Neural cell (in vitro differentiated cells): ENCODE measurements around the gene TMEM107. TPM values are rescaled to one million over a fixed set of nuclear protein-coding genes. Genes with fewer than 3 reads are reported as not detected.
"Not testable (repeated sequence)": the region's sequence is repeated elsewhere in the genome, so short reads cannot be mapped to it uniquely, and the experiment has no call there.

Experiments used
- H2AFZ ChIP-seq: fragments of 200-600, 300-800 bp; sonication (generic), shearing (Covaris generic); 2 replicates; pipeline ENCODE4 v1.6.0; 2014; ENCODE audit warnings: low read depth, mild to moderate bottlenecking, antibody characterized with exemption, low read length, moderate library complexity
- H3F3A ChIP-seq: fragments of 200-600 bp; shearing (Covaris generic); 2 replicates; pipeline ENCODE4 v1.6.1; 2016; ENCODE audit warnings: mild to moderate bottlenecking, moderate library complexity, mixed read lengths, antibody characterized with exemption, low read length; ENCODE audit not compliant: insufficient read depth, poor library complexity, severe bottlenecking
- H3K27ac ChIP-seq: fragments of 200-600, 300-800 bp; sonication (generic), shearing (Covaris generic); 2 replicates; pipeline ENCODE4 v1.5.1; 2014; ENCODE audit warnings: mild to moderate bottlenecking, low read length, moderate library complexity
- H3K27me3 ChIP-seq: fragments of 300-800, 200-600 bp; sonication (generic), shearing (Covaris generic); 2 replicates; pipeline ENCODE4 v1.6.0; 2014; ENCODE audit warnings: mild to moderate bottlenecking, low read depth, low read length, moderate library complexity; ENCODE audit not compliant: insufficient read depth
- H3K36me3 ChIP-seq: fragments of 300-800, 200-600 bp; sonication (generic), shearing (Covaris generic); 2 replicates; pipeline ENCODE4 v1.5.1; 2014; ENCODE audit warnings: mild to moderate bottlenecking, antibody characterized with exemption, low read length, moderate library complexity; ENCODE audit not compliant: insufficient read depth
- H3K4me2 ChIP-seq: fragments of 300-800, 200-600 bp; sonication (generic), shearing (Covaris generic); 2 replicates; pipeline ENCODE4 v1.6.0; 2014; ENCODE audit warnings: mild to moderate bottlenecking, low read length
- H3K4me3 ChIP-seq: fragments of 300-800, 200-600 bp; sonication (generic), shearing (Covaris generic); 2 replicates; pipeline ENCODE4 v1.5.1; 2014; ENCODE audit warnings: mild to moderate bottlenecking, low read length, moderate library complexity
- H3K79me2 ChIP-seq: fragments of 200-600 bp; shearing (Covaris generic); replicated peaks from 2 replicates; pipeline ENCODE4 v1.6.0; 2014; ENCODE audit warnings: mild to moderate bottlenecking, low read length, moderate library complexity; ENCODE audit not compliant: insufficient read depth
- H3K9ac ChIP-seq: fragments of 300-800, 200-600 bp; sonication (generic), shearing (Covaris generic); 2 replicates; pipeline ENCODE4 v1.6.1; 2016; ENCODE audit warnings: mild to moderate bottlenecking, low read length, mixed read lengths
- H3K9me2 ChIP-seq: fragments of 200-600 bp; shearing (Covaris generic); 2 replicates; pipeline ENCODE4 v1.6.1; 2016; ENCODE audit warnings: mild to moderate bottlenecking, low read length, mixed read lengths; ENCODE audit not compliant: insufficient read depth
- H3K9me3 ChIP-seq: fragments of 200-600, 300-800 bp; sonication (generic), shearing (Covaris generic); 2 replicates; pipeline ENCODE4 v1.6.1; 2016; ENCODE audit warnings: mild to moderate bottlenecking, mixed run types, low read length, moderate library complexity, mixed read lengths
- H4K20me1 ChIP-seq: fragments of 200-600 bp; shearing (Covaris generic); 2 replicates; pipeline ENCODE4 v1.6.1; 2016; ENCODE audit warnings: mild to moderate bottlenecking, mixed run types; ENCODE audit not compliant: insufficient read depth
- EP300 ChIP-seq: fragments of 450-650 bp; conservative IDR thresholded peaks from 2 replicates; pipeline ENCODE4 v1.6.1; 2014; ENCODE audit warnings: antibody characterized with exemption, mild to moderate bottlenecking, moderate library complexity; ENCODE audit not compliant: poor library complexity, severe bottlenecking
- EZH2 ChIP-seq: fragments of 200-600, 300-800 bp; shearing (Covaris generic), sonication (generic); IDR thresholded peaks from 2 replicates; pipeline ENCODE4 v1.6.1; 2014; ENCODE audit warnings: antibody characterized with exemption, low read length, borderline replicate concordance, mild to moderate bottlenecking; ENCODE audit not compliant: insufficient read depth, poor library complexity, severe bottlenecking
- MXI1 ChIP-seq: fragments of 450-650 bp; conservative IDR thresholded peaks from 2 replicates; pipeline ENCODE4 v1.6.1; 2014; ENCODE audit warnings: antibody characterized with exemption, mild to moderate bottlenecking; ENCODE audit not compliant: poor library complexity, severe bottlenecking
- POLR2AphosphoS5 ChIP-seq: IDR thresholded peaks from 2 replicates; pipeline ENCODE4 v1.6.1; 2012
- RAD21 ChIP-seq: fragments of 450-650 bp; conservative IDR thresholded peaks from 2 replicates; pipeline ENCODE4 v1.6.1; 2014; ENCODE audit warnings: antibody characterized with exemption, mild to moderate bottlenecking, moderate library complexity
- SMC3 ChIP-seq: fragments of 450-650 bp; conservative IDR thresholded peaks from 2 replicates; pipeline ENCODE4 v1.6.1; 2014; ENCODE audit warnings: antibody characterized with exemption, mild to moderate bottlenecking, moderate library complexity; ENCODE audit not compliant: poor library complexity
- TAF1 ChIP-seq: IDR thresholded peaks from 2 replicates; pipeline ENCODE4 v1.6.1; 2012; ENCODE audit warnings: low read depth
- polyA plus RNA-seq: library from polyadenylated mRNA; depleted of rRNA; stranded (reverse); fragments of >200 nt; gene quantifications from 2 replicates; pipeline ENCODE4 v1.2.3, GENCODE V29; 2014
- TF ChIP-seq, protein P1 (sequence below): fragments of 450-650 bp; IDR thresholded peaks from 2 replicates; pipeline ENCODE4 v1.5.1; 2014; ENCODE audit warnings: antibody characterized with exemption, mild to moderate bottlenecking, moderate library complexity; ENCODE audit not compliant: poor library complexity, severe bottlenecking
- TF ChIP-seq, protein P2 (sequence below): IDR thresholded peaks from 2 replicates; pipeline ENCODE4 v1.6.1; 2012; ENCODE audit warnings: borderline replicate concordance

Gene TMEM107
- polyA plus RNA-seq, 1 donor from 2014 or later, result 31.7 TPM

DNA sequence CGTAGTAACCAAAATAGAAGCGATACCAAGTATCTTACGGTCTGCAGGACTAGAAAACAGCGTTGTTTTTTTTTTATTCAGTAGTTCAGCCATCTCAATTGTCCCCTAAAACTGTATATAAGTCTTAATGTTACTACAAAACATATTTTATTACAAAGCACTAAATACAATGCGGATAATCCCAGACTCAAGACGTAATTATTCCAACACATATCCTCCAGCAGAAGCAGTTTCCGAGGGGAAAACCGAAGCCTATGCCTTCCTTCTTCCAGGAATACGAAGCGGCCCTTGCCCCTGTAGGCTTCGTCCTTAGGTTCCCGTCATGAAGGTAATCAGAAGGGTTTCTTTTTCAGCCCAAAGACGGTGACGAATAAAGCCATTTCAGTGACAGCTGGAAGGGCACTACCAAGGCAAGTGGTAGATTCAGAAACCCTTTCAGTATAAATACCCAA, 2.3 kb downstream of the TMEM107 start:
- Histone ChIP-seq H3K4me2 (peak overlapping the region; percentile 95), H3K36me3 (no peaks in the 10 kb centered on the region), H3K27ac (peak overlapping the region; percentile 96), H3K79me2 (no peaks in the 10 kb centered on the region), H2AFZ (peak overlapping the region; percentile 35), H4K20me1 (no peaks in the 10 kb centered on the region), H3K9ac (peak overlapping the region; percentile 76), H3F3A (peaks cover 9% of the 10 kb centered on the region), H3K9me2 (no peaks in the 10 kb centered on the region), H3K4me3 (peak overlapping the region; percentile 65), H3K9me3 (no peaks in the 10 kb centered on the region), H3K27me3 (no peaks in the 10 kb centered on the region)
- no peak for TF ChIP-seq SMC3
- no peak for TF ChIP-seq EP300
- no peak for TF ChIP-seq EZH2
- no peak for TF ChIP-seq RAD21
- no peak for TF ChIP-seq POLR2AphosphoS5
- peak; percentile 45 for TF ChIP-seq TAF1
- TF ChIP-seq, protein P1, sequence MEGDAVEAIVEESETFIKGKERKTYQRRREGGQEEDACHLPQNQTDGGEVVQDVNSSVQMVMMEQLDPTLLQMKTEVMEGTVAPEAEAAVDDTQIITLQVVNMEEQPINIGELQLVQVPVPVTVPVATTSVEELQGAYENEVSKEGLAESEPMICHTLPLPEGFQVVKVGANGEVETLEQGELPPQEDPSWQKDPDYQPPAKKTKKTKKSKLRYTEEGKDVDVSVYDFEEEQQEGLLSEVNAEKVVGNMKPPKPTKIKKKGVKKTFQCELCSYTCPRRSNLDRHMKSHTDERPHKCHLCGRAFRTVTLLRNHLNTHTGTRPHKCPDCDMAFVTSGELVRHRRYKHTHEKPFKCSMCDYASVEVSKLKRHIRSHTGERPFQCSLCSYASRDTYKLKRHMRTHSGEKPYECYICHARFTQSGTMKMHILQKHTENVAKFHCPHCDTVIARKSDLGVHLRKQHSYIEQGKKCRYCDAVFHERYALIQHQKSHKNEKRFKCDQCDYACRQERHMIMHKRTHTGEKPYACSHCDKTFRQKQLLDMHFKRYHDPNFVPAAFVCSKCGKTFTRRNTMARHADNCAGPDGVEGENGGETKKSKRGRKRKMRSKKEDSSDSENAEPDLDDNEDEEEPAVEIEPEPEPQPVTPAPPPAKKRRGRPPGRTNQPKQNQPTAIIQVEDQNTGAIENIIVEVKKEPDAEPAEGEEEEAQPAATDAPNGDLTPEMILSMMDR, result no peak
- TF ChIP-seq, protein P2, sequence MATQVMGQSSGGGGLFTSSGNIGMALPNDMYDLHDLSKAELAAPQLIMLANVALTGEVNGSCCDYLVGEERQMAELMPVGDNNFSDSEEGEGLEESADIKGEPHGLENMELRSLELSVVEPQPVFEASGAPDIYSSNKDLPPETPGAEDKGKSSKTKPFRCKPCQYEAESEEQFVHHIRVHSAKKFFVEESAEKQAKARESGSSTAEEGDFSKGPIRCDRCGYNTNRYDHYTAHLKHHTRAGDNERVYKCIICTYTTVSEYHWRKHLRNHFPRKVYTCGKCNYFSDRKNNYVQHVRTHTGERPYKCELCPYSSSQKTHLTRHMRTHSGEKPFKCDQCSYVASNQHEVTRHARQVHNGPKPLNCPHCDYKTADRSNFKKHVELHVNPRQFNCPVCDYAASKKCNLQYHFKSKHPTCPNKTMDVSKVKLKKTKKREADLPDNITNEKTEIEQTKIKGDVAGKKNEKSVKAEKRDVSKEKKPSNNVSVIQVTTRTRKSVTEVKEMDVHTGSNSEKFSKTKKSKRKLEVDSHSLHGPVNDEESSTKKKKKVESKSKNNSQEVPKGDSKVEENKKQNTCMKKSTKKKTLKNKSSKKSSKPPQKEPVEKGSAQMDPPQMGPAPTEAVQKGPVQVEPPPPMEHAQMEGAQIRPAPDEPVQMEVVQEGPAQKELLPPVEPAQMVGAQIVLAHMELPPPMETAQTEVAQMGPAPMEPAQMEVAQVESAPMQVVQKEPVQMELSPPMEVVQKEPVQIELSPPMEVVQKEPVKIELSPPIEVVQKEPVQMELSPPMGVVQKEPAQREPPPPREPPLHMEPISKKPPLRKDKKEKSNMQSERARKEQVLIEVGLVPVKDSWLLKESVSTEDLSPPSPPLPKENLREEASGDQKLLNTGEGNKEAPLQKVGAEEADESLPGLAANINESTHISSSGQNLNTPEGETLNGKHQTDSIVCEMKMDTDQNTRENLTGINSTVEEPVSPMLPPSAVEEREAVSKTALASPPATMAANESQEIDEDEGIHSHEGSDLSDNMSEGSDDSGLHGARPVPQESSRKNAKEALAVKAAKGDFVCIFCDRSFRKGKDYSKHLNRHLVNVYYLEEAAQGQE, result peak; percentile 39
- no peak for TF ChIP-seq MXI1

DNA sequence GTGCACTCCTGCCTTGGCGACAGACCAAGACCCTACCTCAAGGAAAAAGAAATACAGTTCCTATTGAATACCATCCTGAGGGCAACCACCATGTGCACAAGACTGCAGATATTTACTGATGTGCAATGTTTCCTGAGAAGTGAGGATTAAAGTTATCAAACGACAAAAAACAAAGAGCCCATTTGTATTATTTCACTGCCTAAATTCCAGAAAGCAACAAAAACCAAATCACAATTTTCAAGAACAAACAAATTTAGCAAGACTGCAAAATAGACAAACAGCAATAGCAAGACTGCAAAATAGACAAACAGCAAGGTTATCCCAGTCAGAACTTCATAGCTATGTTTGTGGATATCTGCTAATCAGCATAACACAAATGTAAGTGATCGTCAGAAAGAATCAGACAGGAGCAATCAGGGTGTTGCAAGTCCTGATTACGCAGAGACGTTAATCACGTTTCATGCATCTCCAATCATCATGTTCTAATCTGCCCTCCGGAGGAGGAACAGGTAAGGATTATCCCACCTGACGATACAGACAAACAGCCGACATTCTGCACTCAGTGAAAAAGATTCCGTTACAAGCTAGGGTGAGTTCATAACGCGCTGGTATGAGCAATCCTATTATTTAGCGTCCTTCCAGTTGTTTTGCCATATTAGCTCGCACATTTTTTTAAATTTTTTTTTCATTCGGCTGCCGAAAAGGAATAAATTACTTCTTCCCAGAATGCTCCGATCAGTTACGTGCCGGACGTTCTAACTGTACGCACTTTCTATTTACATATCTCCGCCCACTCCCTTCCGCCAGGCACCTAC, 2.9 kb downstream of the TMEM107 start:
- H3K27me3 ChIP-seq, result no peaks in the 10 kb centered on the region
- no peaks in the 10 kb centered on the region for H3K9me3 ChIP-seq
- H4K20me1 ChIP-seq, result no peaks in the 10 kb centered on the region
- H3K27ac ChIP-seq, result peak overlapping the region; percentile 96
- no peaks in the 10 kb centered on the region for H3K36me3 ChIP-seq
- TF ChIP-seq, protein P2, result peak; percentile 64
- TF ChIP-seq TAF1, result peak; percentile 23
- TF ChIP-seq, protein P1, result peak; percentile 23
- peak; percentile 38 for TF ChIP-seq RAD21
- peak; percentile 87 for TF ChIP-seq EP300
- TF ChIP-seq EZH2, result no peak
- peak; percentile 17 for TF ChIP-seq SMC3
- TF ChIP-seq POLR2AphosphoS5, result peak; percentile 100
- TF ChIP-seq MXI1, result peak; percentile 71
- no peaks in the 10 kb centered on the region for H3K79me2 ChIP-seq
- no peaks in the 10 kb centered on the region for H3K9me2 ChIP-seq
- peaks cover 9% of the 10 kb centered on the region for H3F3A ChIP-seq
- H3K9ac ChIP-seq, result peak overlapping the region; percentile 76
- H3K4me2 ChIP-seq, result peak overlapping the region; percentile 95
- H3K4me3 ChIP-seq, result peak overlapping the region; percentile 65
- peak overlapping the region; percentile 35 for H2AFZ ChIP-seq

DNA sequence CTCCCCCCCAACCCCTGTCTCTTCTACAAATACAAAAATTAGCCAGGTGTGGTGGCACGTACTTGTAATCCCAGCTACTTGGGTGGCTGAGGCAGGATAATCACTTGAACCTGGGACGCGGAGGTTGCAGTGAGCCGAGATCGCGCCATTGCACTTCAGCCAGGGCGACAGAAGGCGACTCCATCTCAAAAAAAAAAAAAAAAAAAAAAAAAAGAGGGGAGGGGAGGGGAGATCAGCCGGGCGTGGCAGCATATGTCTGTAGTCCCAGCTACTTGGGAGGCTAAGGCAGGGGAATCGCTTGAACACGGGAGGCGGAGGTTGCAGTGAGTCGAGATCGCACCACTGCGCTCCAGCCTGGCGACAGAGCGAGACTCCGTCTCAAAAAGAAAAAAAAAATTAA, 6.0 kb downstream of the TMEM107 start:
- not testable (repeated sequence) for H3K9ac ChIP-seq, H3F3A ChIP-seq, H3K9me2 ChIP-seq, H4K20me1 ChIP-seq, H2AFZ ChIP-seq, H3K27me3 ChIP-seq, H3K4me3 ChIP-seq, H3K36me3 ChIP-seq, H3K27ac ChIP-seq, H3K79me2 ChIP-seq, H3K9me3 ChIP-seq, H3K4me2 ChIP-seq
